NCI-H345 treated with DMSO at 0.1 percent for 48 hours (cell line): ENCODE data around the gene TTN.

ENCODE experiments used
- DNase-seq: peaks from one replicate; lab custom pipeline; 2025; ENCODE audit not compliant: unreplicated experiment; lab: John Stamatoyannopoulos, UW

The TTN gene

DNA sequence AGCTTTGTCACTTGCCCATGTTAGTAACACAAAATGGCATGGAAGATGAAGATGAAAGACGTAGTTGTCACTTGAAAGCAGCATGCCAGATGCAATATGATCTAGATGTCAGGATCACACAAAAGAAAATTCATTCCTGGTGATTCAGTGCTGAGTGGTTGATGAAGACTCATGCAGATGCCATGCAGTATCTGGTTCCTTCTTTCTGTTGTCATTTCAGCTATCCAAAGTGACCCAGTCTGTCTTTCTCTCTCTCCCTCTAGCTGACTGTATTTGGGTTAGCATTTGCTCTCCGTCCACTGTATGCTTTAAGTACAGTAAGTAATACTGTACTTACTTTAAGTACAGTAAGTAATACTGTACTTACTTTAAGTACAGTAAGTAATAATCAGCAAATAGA, 50.4 kb downstream of the TTN start:
- no peak for DNase-seq

DNA sequence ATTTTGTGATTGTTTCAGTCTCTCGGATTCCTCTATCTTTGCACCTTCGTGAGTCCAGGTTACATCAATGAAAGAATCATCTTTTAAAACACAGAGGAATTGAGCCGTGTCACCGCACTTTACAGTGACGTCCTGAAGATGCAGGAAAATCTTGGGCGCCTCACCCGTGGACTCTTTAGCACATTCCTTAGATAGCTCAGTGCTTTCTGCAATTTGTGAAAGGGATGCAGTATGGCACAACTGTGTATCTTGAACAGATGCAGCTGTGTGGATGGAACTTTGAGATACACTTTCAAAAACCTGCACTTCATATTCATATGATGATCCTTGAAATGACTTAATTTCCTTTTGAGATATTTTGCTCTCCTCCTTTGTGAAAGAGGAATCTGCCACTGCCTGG, 50.9 kb downstream of the TTN start:
- no peak for DNase-seq

DNA sequence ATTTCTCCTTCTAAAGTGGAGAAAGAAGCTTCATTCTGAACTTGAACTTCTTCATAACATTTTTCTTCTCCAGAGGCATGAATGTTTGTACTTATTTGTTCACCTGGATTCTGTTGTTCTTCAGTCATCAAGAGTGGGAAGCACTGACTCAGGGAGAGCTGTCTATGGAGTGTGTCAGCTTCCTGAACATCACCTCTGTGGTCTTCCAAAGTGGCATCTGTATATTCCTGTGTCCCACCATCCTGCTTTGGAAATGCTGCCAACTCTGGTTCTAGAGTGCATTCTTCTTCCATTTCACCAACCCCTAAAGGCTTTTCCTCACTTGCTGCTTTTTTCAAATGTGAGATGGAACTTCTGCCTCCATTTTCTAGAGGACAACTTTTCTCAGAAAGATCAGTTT, 59.5 kb downstream of the TTN start:
- no peak for DNase-seq

DNA sequence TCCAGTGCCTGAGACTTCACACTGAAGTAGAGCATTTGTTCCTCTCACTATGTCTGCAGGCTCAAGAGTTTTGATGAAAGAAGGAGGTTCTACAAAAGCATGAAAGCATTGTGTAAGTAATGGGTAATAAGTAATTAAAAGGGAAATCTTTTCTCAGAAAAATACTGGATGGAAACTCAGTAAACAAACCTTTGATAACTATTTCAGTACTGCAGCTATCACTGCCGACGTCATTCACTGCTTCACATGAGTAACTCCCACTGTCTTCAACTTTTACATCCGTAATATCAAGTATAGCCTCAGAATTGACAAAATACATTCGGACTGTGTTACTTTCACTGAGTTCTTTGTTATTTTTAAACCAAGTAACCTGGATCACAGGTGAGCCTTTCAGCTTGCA, 72.7 kb downstream of the TTN start:
- DNase-seq: no peak

DNA sequence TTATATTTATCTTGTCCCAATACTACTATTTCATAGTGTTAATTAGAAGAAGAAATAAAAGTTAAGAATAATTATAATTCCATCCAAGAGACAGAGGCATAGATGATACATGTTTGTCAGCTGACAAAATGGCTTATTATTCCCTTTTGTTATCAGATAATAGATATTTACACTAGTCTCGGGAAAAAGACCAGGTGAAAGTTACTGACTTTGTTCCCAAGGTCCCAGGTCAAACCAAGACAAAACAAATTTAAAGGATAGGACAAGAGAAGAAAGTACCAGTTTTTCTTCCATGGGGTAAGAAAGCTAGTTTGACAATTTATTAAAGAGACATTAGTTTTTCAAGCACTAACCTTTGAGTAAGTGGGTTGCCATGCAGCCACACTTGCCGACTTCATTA, 73.2 kb downstream of the TTN start:
- no peak for DNase-seq

DNA sequence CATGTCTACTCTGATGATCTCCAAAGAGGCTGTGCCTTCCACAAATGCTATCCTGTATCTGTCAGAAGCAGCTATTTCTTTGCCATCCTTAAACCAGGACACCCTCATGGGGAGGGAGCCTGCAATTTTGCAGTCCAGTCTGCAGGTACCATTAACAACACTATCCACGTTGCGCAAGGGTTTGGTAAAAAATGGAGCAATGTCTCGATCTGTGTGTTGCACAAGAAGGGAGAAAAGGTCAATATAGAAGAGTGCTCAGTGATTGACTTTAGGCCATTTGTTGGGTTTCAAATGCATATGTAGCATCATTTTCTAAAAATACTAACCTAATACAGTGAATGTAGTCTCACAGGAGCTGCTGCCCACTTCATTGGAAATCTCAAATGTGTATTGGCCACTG, 74.3 kb downstream of the TTN start:
- no peak for DNase-seq

DNA sequence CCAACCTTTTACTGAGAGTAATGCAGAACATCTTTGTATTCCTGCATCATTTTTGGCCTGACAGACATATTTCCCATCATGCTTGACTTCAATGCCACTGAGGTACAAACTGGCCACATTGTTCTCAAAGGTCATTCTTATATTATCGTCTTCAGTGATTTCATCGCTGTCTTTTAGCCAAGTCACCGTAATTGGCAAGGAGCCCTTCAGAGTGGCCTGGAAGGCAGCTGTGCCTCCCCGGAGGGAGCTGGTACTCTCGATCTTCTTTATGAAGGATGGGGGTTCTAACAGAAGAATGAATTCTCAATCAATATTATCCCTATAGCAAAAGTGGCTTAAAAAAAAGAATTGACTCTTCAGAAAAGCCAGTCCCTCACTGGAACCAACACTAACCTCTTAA, 75.9 kb downstream of the TTN start:
- no peak for DNase-seq

DNA sequence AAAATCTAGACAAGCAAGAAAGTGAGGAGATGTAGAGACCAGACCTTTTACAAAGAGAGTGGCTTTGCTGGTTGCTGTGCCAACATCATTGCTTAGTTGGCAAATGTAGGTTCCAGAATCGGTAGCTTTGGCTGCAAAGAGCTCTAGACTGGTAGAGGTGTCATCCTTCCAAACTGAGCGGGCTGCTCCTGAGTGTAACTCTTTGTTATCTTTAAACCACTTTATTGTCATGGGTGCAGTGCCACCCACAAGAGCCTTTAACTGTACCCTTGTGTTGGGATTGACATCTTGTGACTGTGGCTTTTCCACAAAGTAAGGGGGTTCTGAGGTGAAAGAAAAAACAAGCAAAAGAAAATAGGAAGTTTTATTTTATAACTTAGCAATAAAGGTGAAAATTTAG, 77.2 kb downstream of the TTN start:
- no peak for DNase-seq

DNA sequence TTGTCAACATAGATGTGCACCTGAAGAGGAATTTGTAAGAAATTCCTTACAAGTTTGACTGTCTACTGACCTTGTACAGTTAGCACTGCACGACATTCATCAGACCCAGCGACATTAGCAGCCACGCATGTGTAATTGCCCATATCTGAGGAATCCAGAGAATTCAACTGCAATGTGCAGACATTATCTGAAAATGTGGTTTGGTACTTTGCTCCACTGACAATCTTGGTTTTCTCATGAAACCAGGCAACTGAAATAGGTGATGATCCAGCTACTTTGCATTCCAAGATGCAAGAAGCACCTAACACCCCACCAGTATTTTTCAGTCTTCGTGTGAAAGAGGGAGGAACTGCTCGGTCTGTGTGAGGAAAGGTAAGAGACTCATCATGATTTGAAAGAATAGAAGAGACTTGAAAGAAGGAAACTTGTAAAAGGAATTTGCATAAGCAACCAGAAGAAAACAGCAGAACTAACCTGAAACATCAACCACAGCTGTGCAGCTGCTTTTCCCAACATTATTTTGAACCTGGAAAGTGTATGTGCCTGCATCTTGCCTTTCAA, 83.4 kb downstream of the TTN start:
- no peak for DNase-seq

DNA sequence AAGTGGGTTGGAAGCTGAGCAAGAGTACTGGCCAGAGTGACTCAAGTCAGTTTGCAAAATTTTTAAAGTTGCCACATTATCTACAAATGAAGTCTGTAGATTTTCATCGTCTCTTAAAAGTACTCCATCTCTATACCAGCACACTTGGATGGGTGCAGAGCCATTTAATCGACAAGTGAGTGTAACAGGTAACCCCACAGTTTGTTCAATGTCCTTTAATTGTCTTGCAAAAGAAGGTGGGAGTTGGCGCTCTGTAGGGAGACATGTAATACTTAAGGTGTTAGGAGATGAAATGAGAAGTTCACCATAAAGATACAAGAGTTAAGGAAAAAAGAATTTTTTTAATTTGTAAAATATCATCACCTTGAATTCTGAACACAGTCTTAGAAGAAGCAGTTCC, 84.9 kb downstream of the TTN start:
- no peak for DNase-seq

DNA sequence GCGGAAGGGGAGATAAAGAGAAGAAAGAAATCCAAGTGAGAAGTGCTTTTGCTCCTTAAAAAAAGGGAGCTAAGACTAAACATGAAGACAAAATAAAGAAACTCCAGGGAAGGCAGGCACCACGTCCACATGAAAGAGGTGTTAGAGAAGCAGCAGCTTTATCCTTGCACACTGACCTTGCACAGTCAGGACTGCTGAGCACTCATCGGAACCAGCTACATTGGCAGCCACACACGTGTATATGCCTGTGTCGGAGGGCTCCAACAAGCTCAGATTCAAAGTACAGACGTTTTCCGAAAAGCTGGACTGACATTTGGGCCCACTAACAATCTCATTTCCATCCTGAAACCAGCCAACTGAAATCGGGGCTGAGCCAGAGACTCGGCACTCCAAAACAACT, 88.2 kb downstream of the TTN start:
- no peak for DNase-seq

DNA sequence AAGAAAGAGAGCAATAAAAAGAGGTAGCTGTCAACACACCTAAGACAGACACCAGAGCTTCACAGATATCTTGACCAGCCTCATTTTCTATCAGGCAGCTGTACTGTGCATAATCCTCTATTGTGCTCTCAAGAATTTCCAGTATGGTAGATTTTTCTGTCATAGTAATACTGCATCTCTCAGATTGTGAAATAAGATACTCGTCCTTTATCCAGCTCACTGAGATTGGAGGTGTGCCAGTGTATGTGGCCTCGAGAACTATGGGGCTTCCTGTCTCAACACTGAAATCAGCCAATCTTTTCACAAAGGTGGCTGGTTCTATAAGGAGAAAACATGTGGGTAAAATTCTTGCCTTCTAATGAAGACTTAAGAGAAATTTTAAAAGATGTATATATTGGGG, 88.9 kb downstream of the TTN start:
- DNase-seq: no peak

DNA sequence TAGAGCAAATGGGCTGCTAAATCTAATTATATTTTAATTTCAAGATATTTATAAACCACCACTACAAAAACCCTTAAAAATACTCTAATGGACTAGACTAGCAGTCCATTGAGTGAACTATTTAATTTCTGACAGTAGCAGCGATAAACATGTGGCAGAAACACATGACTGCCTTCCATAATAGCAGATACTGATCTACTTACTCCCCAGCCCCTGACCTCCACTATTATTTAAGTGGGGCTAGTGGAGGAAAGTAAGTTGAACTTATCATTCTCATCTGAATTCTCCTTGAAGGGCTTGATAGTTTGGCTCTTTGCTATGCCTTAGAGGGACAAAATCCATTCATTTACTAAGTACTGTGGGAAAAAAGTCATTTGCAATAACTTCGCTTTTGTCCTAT, 90.8 kb downstream of the TTN start:
- DNase-seq: no peak

DNA sequence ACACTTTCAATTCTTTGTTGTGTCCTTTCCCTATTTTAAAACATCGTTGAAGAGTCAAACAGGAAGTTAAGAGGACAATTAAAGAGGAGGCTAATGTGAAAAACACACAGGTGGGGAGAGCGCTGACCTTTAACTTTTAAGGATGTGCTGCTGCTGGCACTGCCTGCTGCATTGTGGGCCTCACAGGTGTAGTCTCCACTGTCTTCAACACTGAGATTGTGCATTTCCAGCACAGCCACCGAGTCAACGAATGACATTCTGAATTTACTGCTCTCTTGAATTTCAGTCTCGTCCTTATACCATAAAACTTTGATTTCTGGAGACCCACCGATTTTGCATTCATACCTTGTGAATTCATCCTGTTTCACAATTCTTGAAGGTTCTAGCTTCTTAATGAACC, 91.9 kb downstream of the TTN start:
- DNase-seq: no peak

DNA sequence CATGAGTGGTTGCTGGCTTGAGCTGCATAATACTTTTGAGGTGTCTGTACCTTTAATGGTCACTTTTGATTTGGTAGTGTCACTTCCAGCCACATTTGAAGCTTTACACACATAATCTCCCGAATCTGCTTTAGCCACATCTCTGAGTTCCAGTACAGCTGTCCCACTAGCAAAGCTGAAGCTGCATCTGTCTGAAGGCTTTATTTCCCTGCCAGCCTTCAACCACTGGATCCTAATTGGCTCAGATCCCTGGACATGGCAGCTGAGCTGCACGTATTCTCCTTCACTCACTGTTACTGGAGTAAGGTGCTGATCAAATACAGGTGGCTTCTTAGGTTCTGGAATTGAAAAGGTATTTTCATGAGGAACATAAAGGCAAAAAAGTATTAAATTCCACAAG, 99.7 kb downstream of the TTN start:
- no peak for DNase-seq

DNA sequence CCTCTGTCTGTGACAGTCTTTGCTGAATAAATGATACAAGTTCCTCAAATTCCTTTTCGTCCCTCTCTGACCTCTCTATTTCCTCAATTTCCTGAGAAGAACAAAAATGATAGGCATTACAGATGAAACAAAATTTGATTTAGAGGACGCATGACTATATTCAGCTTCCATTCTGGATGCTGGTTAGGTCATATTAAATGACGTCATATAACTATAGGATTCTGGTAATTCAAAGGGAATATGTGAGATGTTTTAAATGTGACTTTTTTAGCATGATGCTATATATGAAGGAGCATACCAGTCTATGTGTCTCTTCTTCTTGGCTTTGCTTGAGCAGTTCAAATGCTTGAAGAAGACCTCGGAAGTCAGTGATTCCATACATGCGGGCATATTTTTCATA, 102.3 kb downstream of the TTN start:
- no peak for DNase-seq

DNA sequence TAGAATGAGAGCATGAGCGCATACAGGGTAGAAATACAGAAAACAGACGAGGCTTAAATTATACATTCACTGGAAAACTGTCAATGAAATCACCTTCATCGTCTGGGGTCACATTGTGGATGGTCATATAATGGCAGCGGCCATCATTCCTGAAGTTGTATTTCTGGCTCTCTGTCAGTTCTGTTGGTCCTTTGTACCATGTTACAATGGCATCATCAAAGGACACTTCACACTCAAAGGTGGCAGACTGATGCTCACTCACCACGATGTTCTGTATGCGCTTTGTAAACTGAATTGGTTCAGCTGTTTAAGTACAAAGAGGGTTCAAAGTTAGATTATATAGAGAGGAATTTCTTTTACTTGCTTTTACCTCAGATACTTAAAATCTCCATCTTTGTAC, 104.9 kb downstream of the TTN start:
- no peak for DNase-seq

DNA sequence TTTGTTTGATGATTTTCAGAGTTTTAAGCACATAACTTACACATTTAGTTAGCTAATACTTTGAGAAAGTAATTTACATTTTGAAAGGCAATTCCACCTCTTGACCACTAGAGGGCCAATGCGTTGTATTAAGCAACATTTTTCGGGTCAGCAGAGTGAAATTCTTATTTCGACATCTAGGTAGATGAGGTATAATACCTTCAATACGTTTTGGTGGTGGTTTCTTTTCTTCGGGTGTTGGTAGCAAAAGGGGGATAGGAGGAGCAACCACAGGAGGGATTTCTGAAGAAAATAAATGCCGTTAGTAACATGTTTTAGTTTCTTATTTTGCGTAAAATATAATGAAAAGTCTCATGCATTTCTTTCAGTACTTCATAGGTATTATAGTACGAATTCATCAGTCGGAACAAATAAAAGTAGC, 106.3 kb downstream of the TTN start:
- DNase-seq: no peak

DNA sequence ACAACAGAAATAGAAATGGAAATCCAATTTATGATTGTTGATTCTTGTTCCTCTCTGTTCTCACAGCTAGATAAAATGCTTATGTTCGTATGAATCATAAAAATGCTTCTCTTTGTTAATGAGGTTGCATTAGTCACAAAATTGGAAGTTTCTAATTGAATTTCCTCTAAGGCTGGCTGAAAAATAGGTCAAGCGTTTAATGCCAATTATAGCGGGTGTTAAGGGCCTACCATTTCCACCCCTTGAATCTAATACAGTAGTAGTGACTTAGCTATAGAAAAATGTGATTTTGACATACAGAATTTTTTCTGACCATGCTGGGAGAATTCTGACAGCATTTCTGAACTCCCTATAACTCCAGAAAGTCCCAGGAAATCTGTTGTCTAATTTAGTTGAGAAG, 107.1 kb downstream of the TTN start:
- DNase-seq: no peak

DNA sequence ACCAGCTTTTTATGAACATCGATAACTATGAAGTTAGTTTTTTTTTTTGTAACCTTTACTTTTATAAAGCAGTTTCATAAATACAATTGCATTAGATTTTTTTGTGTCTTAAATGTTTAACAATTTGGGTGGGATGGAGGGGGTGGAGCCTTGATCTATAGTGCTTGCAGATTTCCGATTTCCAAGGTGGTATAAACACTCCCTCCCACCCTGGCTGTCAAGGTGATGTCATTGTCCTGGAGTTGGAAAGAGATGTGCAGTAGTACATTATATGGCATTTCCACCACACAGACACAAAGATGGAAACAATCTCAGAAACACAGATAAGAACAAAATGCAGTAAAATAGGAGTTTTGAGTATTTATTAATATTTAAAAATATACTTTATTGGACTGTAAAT, 114.4 kb downstream of the TTN start:
- DNase-seq: no peak

DNA sequence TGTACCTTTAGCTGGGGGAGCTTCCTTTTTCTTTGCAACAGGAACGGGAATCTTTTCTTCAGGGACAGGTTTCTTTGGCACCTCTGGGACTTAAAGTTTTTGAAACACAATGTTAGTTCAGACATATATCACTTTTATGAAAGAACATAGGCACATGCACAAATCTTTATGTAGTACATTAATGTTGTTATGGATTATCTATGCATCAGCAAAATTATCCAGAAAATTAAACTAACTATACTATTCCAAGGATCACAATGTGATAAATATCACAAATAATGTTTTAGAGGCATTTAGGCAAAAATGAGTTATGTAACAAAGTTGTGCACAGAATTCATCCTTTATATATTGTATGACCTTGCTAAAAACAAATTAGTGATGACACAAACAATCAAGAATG, 117.4 kb downstream of the TTN start:
- no peak for DNase-seq

DNA sequence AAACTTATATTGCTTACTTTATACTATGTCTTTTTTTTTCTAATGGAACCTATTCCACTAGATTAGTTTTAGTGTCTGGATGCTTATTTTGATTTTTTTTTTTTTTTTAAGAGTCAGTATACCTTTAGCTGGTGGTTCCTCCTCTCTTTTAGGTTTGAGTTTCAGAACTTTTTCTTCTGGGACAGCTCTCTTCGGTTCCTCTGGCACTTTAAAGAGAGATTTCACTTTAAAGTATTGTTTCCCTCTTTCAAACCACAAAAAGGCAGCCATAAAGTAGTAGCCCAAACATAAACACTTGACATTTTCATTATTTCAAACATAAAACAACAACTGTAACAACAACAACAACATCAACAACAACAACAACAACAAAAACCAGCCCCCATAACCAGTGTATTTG, 123.3 kb downstream of the TTN start:
- DNase-seq: no peak

DNA sequence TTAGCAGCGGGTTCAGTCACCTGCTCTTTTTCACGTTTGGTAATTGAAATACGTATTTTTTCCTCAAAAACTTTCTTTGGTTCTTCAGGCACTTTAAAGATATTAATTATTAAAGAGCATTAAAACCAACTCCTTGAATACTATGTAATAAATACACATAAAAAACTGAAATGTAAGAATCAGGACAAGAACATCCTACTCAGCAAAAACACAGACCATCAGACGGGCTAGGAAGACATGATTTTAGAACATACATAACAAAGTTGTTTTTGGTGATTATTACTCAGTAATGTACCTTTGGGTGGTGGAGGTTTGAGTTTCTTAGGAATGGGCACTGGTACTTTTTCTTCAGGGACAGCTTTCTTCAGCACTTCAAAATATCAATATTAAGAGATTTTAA, 126.1 kb downstream of the TTN start:
- no peak for DNase-seq

DNA sequence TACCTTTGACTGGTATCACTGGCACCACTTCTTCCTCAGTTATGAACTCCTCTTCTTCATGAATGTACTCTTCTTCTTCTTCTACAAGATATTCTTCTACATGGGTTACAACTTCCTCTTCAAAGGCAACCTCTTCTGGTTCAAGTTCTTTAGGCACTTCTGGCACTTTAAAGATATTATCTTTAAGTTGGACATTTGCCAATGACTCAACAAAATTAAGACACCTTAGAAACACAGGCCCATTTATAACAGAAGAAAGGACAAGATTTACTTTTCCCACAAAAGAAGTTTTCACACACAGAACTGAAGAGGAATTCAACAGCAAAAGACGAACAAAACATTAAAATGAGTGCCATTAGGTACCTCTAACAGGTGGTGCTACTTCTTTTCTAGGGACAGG, 127.3 kb downstream of the TTN start:
- DNase-seq: no peak
